Smooth muscle cell of the brain vasculature (primary cell): ENCODE measurements around the gene SPATA2L.

Experiments
- DNase-seq: peaks from one replicate; pipeline ENCODE4 v3.0.0-alpha.2; 2012; ENCODE audit warnings: low read depth, low spot score

The SPATA2L gene, protein sequence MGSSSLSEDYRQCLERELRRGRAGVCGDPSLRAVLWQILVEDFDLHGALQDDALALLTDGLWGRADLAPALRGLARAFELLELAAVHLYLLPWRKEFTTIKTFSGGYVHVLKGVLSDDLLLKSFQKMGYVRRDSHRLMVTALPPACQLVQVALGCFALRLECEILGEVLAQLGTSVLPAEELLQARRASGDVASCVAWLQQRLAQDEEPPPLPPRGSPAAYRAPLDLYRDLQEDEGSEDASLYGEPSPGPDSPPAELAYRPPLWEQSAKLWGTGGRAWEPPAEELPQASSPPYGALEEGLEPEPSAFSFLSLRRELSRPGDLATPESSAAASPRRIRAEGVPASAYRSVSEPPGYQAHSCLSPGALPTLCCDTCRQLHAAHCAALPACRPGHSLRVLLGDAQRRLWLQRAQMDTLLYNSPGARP

DNA sequence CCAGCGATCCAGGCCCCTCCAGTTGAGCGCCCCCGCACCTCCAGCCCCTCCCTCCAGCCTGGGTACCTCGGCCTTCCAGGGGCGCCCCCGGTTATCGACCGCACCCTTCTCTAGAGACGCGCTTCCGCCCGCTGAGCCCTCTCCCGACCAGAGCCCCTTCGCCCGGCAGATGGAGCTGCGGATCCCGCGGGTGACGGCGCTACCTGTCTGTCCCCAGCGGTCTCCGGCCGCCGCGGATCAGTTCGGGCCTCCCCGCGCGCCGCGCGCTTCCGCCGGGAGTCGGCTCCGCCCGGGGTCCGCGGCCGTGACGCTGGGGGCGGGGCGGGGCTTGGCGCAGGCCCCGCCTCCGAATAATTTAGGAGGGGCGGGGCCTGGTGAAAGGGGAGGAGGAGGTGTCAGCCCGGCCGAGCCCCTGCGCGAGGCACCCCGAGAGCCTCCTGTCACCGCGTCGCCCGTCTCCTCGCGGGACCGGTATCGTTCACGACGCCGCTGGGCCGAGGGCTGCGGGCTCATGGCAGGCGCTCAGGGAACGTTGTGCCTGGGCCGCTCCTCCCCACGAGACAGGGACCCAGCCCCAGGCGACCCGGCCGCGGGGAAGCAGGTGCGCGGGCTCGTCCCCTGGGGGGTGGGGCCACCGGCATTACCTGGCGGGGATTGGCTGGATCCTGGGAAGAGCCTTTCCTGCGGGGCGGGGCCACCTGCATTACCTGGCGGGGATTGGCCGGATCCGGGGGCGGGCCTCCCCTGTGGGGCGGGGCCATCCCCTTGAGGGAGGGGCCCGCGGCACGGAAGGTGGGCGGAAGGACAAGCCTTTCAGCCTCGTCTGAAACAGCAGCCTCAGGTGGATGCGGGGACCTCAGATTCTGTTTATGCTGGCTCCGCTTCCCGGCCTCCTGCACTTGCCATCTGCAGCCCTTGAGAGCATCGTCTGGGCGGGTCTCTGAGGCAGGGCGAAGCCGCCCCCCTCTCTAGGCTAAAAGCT is at the start of gene SPATA2L:
Gene SPATA2L (minus strand): TSS at position 281 of the 982 bp plus-strand sequence. CDS start 473 bp downstream, outside the sequence.
- no peak for DNase-seq

DNA sequence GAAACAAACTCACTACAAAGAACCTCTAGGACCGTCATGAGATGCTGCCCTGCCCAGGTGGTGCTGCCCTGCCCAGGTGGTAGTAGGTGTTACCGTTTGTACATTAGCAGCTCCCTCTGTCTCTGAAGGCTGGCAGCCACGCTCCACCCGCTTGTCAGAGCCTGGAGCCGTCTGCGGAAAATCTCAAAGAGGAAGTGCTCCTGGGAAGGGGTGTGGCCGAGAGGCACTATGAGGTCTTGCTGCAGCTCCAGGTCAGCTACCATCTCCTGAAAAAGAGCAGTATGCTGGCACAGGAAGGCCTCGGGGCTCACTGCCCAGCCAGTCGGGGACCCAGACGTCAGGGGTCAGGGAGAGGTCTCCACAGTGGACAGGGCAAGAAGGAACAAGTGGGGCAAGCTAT is 48.1 kb upstream of the SPATA2L start:
- DNase-seq = no peak

DNA sequence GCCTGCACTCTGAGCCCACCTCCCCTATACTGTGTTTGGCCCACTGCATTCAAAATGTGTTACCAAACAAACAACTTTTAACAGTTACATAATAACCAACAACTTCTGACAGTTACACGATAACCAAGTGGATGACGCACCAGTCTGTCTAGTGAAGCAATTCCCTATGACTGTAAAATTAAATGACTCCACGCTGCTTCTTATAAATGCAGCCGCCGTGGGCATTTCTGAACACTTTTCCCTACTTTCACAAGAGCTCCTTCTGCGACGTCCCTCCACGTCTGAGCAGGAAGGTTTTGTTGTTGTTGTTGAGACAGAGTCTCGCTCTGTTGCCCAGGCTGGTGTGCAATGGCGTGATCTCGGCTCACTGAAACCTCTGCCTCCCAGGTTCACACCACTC is 47.4 kb upstream of the SPATA2L start:
- DNase-seq = no peak

DNA sequence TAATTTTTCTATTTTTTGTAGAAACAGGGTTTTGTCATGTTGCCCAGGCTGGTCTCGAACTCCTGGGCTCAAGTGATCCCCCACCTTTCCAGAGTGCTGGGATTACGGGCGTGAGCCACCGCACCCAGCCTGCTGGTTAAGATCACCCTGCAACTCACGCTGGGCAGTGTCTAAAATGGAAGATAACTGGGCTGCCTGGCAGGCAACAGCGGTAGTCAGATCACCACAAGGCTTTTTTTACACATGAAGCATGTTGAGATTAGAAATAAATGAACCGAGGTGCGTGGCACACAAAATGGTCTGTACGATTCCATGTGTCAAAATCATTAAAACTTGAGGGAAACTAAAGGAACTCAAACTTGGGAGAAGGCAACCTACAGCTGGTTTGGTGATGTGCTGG is 46.6 kb upstream of the SPATA2L start:
- no peak for DNase-seq

DNA sequence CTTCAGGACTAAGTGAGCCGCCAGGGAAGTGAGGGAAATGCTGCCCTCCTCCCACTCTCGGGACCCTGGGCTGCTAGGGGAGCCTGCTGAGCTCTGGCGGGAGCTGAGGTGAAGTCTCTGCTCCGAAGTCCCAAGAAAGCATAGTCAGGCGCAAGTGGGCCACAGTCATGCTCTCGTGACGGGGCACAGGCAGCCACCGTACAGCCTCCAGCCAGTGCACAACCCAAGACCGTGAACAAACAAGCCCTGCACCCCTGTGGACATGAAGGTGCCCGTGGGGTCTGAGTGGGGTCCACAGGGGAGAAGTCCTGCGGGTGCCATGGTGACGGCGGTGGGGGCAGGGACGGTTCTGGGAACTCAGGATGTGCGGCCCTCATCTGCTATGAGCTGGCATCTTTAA is 44.5 kb upstream of the SPATA2L start:
- DNase-seq = no peak

DNA sequence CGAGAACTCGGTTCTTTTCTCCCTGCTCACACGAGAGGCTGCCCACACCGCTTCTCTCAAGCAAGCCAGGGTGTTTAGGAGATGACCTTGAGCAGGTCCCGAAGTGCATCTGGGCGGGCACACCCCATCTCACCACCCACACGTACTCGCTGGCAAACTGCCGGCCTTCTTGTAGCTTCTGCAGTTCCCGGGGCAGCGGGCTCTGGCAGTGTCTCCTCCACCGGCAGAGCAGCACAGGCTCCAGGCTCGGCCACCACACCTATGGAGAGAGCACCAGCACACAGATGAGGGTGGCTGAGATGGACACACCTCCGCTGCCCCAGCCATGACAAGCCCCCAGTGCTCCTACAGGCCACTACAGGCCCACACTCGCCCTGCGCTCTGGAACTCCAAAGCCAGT is 43.3 kb upstream of the SPATA2L start:
- DNase-seq = no peak

DNA sequence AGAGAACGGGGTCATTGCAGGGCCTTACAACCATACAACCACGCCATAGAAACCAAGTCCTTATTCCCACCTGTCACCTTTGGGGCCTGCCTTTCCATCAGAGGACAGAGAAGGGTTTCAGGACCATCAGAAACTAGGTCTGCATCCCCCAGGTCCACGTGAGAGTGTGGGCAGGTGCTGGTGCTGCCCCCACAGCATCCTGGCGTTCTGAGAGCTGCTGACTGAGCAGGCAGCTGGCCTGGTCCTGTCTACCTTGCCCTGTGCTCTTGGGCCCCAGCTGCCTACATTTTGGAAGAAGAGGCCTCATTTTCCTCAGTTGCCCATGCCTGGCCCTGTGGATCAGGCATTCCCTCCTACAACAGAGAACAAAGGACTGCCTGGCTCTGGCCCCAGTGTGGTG is 41.4 kb upstream of the SPATA2L start:
- DNase-seq = no peak

DNA sequence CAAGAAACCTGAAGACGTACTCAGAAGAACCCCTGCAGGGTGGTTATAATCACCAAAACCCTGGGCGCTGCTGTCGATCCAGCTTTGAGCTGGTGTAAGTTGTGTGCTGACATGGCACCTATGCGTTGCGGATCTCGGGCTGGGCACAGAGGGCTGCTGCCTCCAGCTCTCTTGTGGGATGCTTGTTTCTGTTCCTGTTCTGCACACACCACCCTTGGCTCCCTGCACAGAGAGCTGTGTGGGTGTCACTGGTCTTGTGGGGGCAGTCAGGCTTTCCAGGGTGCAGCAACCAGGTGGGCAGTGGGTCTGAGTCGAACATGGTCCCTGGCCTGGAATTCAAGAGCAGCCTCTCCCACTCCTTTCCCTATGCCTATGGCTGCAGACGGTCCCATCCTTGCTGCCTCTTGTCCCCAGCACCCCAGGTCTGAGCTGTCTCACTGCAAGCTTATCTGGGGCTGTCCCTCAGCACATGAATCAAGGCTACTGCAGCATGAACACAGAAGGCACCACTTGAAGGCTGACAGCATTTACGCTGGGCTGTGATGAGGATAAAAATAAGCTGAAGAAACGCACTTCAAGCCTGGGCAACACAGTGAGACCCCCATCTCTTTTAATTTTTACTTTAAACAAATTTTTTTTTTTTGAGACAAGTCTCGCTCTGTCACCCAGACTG is 40.0 kb upstream of the SPATA2L start:
- no peak for DNase-seq

DNA sequence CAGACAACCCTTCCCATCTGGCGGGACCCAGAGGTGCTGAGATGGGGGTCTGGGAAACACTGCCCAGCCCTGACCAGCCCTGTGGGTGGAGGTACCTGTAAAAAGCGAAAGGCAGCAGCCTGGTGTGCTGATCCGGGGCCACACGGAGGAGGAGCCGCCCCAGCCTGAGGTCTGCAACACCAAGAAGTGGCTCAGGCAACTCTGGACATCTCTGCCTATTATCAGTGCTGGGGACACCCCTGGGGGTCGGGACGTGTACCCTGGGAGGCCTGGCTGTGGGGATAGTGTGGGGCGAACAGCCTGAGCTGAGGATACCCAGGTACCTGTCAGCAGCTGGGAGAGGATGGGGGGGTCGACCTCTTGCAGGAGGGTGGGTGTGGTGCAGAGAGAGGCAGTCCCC is 37.9 kb upstream of the SPATA2L start:
- no peak for DNase-seq

DNA sequence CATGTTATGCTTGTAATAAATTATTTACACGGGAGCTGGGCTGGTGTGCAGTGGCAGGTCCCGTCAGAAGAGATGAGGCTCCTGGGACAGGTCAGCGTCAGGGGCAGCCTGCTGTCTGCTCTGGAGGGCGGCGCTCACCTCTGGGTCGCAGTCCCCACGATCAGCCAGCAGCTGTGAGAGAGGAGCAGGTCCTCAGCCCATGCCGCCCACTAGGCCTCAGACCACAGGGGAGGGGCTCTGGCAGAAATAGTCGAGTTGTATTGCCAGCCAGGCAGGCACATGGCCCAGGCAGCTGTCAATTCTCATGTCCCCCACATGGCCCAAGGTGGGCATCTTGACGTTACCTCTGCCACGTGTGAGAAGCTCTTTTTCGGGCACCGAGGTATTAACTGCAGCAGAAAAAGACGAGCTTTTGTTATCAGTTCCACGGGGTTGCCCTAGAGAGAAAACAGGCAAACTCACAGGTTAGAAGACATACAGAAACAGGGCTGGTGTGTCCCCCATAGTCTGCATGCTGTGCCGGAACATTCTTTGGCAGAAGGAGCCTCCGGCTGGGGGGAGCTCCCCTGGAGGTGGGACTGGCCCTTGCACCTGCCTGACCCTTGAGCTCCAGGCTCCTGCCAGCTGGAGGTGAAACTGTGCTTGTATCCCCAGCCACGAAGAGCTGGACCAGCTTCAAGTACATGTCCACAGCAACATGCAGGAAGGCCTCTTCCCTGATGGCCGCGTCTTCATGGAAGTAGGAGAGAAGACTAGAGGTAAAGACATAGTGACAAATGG is 37.2 kb upstream of the SPATA2L start:
- no peak for DNase-seq

DNA sequence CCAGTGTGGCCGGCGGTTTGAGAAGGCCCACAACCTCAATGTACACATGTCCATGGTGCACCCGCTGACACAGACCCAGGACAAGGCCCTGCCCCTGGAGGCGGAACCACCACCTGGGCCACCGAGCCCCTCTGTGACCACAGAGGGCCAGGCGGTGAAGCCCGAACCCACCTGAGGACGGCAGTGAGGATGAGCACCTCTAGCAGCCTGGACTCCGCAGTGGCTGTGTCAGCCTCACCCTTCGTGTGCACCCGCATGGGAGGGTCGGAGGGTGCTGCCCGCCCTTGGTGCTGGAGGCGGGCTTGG is 36.5 kb upstream of the SPATA2L start:
- no peak for DNase-seq

DNA sequence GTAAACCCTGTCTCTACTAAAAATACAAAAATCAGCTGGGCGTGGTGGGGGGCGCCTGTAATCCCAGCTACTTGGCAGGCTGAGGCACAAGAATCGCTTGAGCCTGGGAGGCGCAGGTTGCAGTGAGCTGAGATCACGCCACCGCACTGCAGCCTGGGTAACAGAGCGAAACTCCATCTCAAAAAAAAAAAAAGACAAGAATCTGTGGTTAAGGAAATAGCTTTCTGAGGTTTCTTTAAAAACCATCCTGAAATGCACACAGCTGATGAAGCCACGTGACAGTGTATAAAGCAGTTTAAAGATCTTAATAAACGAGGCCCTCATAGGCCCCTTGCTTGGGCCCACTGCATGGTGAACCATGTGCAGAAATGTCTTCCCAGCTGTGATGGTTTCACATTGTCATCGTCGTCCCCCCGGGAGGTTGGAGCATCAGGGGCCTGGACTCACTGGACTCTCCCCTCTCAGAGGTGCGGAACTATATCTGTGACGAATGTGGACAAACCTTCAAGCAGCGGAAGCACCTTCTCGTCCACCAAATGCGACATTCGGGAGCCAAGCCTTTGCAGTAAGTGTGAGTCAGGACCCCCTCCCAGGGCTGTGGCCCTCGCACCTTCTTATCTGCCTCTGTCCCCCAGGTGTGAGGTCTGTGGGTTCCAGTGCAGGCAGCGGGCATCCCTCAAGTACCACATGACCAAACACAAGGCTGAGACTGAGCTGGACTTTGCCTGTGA is 36.0 kb upstream of the SPATA2L start:
- no peak for DNase-seq

DNA sequence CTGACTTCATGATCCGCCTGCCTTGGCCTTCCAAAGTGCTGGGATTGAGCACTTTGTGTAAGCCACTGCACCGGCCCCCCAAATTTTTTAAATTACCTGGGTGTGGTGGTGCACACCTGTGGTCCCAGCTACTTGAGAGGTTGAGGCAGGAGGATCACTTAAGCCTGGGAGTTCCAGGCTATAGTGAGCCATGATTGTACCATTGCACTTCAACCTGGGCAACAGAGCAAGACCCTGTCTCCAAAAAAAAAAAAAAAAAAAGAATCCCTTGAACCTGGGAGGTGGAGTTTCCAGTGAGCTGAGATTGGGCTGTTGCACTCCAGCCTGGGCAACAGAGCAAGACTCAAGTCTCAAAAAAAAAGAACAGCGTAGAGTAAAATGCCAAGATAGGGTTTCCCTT is 35.0 kb upstream of the SPATA2L start:
- no peak for DNase-seq

DNA sequence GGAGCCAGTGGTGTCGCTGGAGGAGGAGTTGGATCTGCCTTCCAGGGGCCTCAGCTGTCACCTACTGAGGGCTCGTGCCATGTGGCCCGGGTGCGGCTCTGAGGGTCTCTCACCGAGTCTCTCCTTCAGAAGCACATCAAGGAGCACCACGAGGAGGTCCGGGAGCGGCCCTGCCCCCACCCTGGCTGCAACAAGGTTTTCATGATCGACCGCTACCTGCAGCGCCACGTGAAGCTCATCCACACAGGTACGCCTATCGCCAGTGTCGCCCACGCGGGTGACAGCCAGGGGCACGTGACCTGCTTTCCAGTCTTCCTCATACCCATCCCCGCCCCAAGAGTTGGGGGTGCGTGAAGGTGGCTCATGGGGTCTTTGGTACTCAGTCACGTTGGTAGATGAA is 32.3 kb upstream of the SPATA2L start:
- no peak for DNase-seq

DNA sequence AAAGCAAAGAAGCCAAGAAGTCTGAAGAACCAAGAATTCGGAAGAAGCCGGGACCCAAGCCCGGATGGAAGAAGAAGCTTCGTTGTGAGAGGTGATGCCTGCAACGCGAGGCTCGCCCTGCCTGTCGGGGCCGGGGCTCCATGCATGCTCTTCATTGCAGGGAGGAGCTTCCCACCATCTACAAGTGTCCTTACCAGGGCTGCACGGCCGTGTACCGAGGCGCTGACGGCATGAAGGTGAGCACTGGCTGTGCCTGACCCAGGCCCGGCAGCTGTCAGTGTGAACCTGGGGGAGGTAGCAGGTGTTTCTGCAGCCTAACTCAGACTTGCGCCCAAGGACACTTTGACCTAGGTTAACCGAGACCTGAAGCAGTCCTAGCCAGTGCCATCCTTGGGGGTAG is 31.8 kb upstream of the SPATA2L start:
- no peak for DNase-seq

DNA sequence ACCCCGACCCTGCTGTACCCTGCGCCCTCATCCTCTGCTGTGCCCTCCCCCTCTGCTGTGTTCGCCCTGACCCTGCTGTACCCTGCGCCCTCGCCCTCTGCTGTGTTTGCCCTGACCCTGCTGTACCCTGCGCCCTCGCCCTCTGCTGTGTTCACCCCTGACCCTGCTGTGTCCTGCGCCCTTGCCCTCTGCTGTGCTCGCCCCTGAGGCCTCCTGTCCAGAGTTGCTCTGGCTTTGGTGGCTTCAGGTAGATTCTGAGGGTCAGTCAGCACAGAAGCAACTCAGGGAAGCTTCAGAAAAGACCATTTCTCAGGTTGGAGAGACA is 31.4 kb upstream of the SPATA2L start:
- DNase-seq = no peak

DNA sequence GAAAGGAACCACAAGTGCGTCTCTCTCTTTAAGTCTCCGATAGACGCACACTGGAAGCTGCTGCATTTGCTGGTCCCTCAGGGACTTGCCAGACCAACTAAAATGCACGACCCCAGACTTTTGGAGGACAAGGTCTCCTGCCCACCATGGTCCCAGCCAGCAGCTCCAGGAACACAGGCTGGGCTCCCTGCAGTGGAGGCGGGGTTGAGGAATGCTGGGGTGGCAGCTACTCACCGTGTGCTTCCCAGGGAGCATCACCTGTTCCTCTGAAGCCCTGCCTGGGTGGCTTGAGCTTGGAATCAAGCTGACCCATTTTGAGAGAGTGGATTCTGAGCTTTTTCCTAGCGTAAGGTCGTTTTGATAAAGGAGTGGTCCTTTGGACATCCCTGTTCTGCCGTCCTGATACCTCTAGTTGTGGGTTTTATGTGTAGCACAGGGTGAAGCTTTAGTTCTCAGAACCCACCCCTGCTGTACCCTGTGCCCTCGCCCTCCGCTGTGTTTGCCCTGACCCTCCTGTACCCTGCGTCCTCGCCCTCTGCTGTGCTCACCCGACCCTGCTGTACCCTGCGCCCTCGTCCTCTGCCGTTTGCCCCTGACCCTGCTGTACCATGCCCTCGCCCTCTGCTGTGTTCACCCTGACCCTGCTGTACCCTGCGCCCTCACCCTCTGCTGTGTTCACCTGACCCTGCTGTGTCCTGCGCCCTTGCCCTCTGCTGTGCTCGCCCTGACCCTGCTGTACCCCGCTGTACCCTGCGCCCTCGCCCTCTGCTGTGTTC is 30.8 kb upstream of the SPATA2L start:
- DNase-seq = no peak

DNA sequence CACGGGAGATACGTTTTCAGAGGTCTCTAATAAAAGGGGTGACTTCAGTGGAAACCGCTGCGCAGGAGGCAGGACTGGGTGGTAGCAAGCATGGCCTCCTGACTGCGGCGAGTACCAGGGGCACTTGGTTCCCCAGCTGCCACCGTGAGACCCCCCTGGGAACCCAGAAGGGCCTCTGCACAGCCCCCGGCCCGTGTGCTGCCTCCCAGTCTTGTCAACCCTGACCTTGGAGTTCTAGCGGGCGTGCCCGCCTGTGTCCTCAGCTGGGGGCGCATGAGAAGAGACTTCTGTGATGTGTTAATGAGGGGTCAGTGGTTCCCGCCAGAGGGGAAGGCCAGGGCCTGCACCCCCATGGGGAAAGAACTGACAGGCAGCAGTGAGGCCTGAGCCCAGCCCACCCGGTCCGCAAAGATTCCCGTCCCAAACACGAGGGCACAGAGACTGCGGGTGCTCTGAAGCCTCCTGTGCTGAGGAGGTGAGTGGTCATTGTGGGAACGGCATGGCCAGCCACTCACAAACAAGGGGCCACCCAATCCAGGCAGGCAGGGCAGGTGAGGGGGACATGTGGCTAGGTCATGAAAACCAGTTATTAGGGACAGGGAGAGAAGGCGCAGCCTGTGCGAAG is 29.2 kb upstream of the SPATA2L start:
- DNase-seq = no peak

DNA sequence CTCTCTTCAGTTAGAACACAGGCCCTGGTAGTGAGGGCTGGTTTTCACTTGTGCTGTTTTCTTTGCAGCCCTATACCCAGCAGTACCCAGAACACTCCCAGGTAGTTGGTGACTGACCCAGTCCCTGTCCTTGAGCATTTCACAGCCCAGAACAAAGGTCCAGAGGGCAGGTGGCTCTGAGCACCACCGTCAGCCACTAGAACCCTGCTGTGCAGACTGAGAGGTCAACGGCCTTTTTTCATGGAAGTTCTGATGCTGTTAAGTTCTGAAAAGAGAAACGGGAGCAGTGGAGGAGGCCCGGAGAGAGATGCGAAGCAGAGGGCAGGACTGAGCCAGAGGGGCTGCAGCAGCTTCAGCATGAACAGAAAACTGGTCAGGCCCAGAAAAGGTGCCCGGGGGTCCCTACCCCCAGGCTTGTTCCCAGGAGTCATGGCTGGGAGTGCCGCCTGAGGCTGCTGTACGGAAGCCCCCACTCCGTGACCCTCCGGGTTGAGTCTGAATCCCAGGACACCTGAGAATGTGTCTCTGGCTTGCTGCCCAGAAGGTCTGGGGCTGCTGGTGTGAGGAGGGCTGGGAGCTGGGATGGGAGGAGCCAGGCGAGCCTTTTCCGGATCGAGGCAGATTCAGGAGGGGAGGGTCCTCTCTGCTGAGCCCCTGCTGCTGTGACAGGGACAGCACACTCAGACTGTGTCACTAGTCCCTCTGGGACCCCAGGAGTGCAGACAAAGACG is 28.5 kb upstream of the SPATA2L start:
- DNase-seq = no peak
